SK-N-SH (cell line): ENCODE results near the gene NEDD1. TPM values are rescaled to one million over a fixed set of nuclear protein-coding genes. Genes with fewer than 3 reads are reported as not detected.
A peak's percentile ranks its signal among the peaks of the same experiment; 100 is the strongest.

ENCODE experiments used
- CTCF ChIA-PET: fragments of 300-600, 350-600 bp; formaldehyde crosslinking; extraction: SDS; loops from one replicate; lab custom pipeline; 2021; lab: Yijun Ruan, JAX
- POLR2A ChIA-PET: fragments of 350-600 bp; sonication (Branson Sonifier 250); formaldehyde crosslinking; extraction: SDS; loops from one replicate; lab custom pipeline; 2020; ENCODE audit warnings: antibody characterized with exemption, inconsistent platforms; lab: Yijun Ruan, JAX
- DNase-seq: peaks from one replicate; pipeline ENCODE4 v3.0.0; 2012
- H2AFZ ChIP-seq: fragments of 200-600 bp; sonication (generic); 2 replicates; pipeline ENCODE4 v1.8.1; 2016; ENCODE audit warnings: antibody characterized with exemption, mild to moderate bottlenecking, low read depth
- H3F3A ChIP-seq: fragments of 200-600 bp; sonication (generic); replicated peaks from 2 replicates; pipeline ENCODE3; 2016; ENCODE audit warnings: antibody characterized with exemption, mild to moderate bottlenecking; ENCODE audit not compliant: insufficient read depth
- H3K27ac ChIP-seq, 2 experiments: fragments of 200-500 bp in 1 of 2; fragments of 200-600 bp in 1 of 2; sonication (Bioruptor generic) in 1 of 2; sonication (generic), shearing (Covaris generic) in 1 of 2; 2 replicates each; pipeline versions ENCODE4 v1.5.1 to v1.6.1; 2014 to 2016; ENCODE audit warnings: low read depth in 2 of 2, inconsistent platforms in 1 of 2, low read length in 1 of 2, mild to moderate bottlenecking in 1 of 2, mixed read lengths in 1 of 2
- H3K27me3 ChIP-seq: fragments of 200-600 bp; sonication (generic), shearing (Covaris generic); 2 replicates; pipeline ENCODE4 v1.6.1; 2016; ENCODE audit warnings: mixed run types; ENCODE audit not compliant: insufficient read depth
- H3K36me3 ChIP-seq, 2 experiments: fragments of 200-500 bp in 1 of 2; fragments of 200-600 bp in 1 of 2; sonication (Bioruptor generic) in 1 of 2; sonication (generic) in 1 of 2; replicated peaks in 1 of 2; 2 replicates each; pipeline versions ENCODE3 to v1.5.1; 2014 to 2016; ENCODE audit warnings: low read length in 1 of 2, mild to moderate bottlenecking in 1 of 2; ENCODE audit not compliant: insufficient read depth in 2 of 2, control insufficient read depth in 1 of 2
- H3K4me1 ChIP-seq, 2 experiments: fragments of 200-500 bp in 1 of 2; fragments of 200-600 bp in 1 of 2; sonication (Bioruptor generic) in 1 of 2; sonication (generic), shearing (Covaris generic) in 1 of 2; 2 replicates each; pipeline versions ENCODE4 v1.5.1 to v1.6.1; 2014 to 2016; ENCODE audit warnings: low read depth in 1 of 2, low read length in 1 of 2, mixed run types in 1 of 2; ENCODE audit not compliant: insufficient read depth in 2 of 2, control insufficient read depth in 1 of 2
- H3K4me2 ChIP-seq: fragments of 200-600 bp; sonication (generic), shearing (Covaris generic); 2 replicates; pipeline ENCODE4 v1.6.1; 2017; ENCODE audit warnings: mixed run types
- H3K4me3 ChIP-seq, 2 experiments: fragments of 200-500 bp in 1 of 2; fragments of 200-600 bp in 1 of 2; sonication (Bioruptor generic) in 1 of 2; sonication (generic), shearing (Covaris generic) in 1 of 2; 2 replicates each; pipeline versions ENCODE4 v1.5.1 to v1.8.1; 2014 to 2016; ENCODE audit warnings: low read depth in 2 of 2, inconsistent platforms in 1 of 2, low read length in 1 of 2, mild to moderate bottlenecking in 1 of 2, mixed read lengths in 1 of 2, moderate library complexity in 1 of 2
- H3K79me2 ChIP-seq: fragments of 200-600 bp; sonication (generic); 2 replicates; pipeline ENCODE4 v1.8.1; 2017; ENCODE audit warnings: mild to moderate bottlenecking; ENCODE audit not compliant: insufficient read depth
- H3K9ac ChIP-seq: fragments of 200-600 bp; sonication (generic); 2 replicates; pipeline ENCODE4 v1.6.1; 2017; ENCODE audit warnings: mixed run types
- H3K9me2 ChIP-seq: fragments of 200-600 bp; sonication (generic); 2 replicates; pipeline ENCODE4 v1.6.1; 2017; ENCODE audit warnings: mixed run types
- H3K9me3 ChIP-seq: fragments of 200-600 bp; sonication (generic); 2 replicates; pipeline ENCODE4 v1.6.1; 2017; ENCODE audit warnings: mixed run types, mild to moderate bottlenecking, moderate library complexity
- H4K20me1 ChIP-seq: fragments of 200-600 bp; sonication (generic); 2 replicates; pipeline ENCODE4 v1.6.1; 2017; ENCODE audit warnings: mild to moderate bottlenecking, mixed run types; ENCODE audit not compliant: insufficient read depth
- CTCF ChIP-seq: fragments of 200-600 bp; sonication (generic); IDR thresholded peaks from 2 replicates; pipeline ENCODE4 v1.6.1; 2017; ENCODE audit warnings: antibody characterized with exemption, mild to moderate bottlenecking, moderate library complexity
- EP300 ChIP-seq, 2 experiments: IDR thresholded peaks; 2 replicates each; pipeline versions ENCODE4 v1.4.0 to v1.6.1; 2012; ENCODE audit warnings: borderline replicate concordance in 1 of 2, low read depth in 1 of 2, low read length in 1 of 2
- FOXJ3 ChIP-seq: sonication (generic); formaldehyde crosslinking; IDR thresholded peaks from 2 replicates; pipeline ENCODE4 v1.5.1; 2020; ENCODE audit warnings: mild to moderate bottlenecking, missing genetic modification reagents
- FOXM1 ChIP-seq: IDR thresholded peaks from 2 replicates; pipeline ENCODE4 v1.4.0; 2012; ENCODE audit warnings: low read depth, mild to moderate bottlenecking
- IRF3 ChIP-seq: fragments of 150-350 bp; IDR thresholded peaks from 2 replicates; pipeline ENCODE4 v1.6.1; 2016; ENCODE audit warnings: mild to moderate bottlenecking, low read depth, low read length
- MEF2A ChIP-seq: IDR thresholded peaks from 2 replicates; pipeline ENCODE4 v1.4.0; 2012; ENCODE audit warnings: low read depth, borderline replicate concordance
- MXI1 ChIP-seq: IDR thresholded peaks from 2 replicates; pipeline ENCODE4 v1.6.1; 2012; ENCODE audit warnings: mild to moderate bottlenecking, low read depth, low read length, improper control_type of control experiment
- NRF1 ChIP-seq: IDR thresholded peaks from 2 replicates; pipeline ENCODE4 v1.6.1; 2012; ENCODE audit warnings: low read depth, mild to moderate bottlenecking, low read length
- POLR2AphosphoS5 ChIP-seq: IDR thresholded peaks from 2 replicates; pipeline ENCODE4 v1.6.1; 2012; ENCODE audit warnings: low read depth, low read length
- RAD21 ChIP-seq: IDR thresholded peaks from 2 replicates; pipeline ENCODE4 v1.6.1; 2012; ENCODE audit warnings: mild to moderate bottlenecking, low read length
- RCOR1 ChIP-seq: fragments of 150-350 bp; IDR thresholded peaks from 2 replicates; pipeline ENCODE4 v1.6.1; 2017; ENCODE audit warnings: antibody characterized with exemption, low read length
- REST ChIP-seq: IDR thresholded peaks from 2 replicates; pipeline ENCODE4 v1.6.1; 2012; ENCODE audit warnings: mild to moderate bottlenecking, low read depth, low read length, moderate library complexity
- RFX5 ChIP-seq: IDR thresholded peaks from 2 replicates; pipeline ENCODE4 v1.6.1; 2012; ENCODE audit warnings: mild to moderate bottlenecking, improper control_type of control experiment, low read length
- SIN3A ChIP-seq: IDR thresholded peaks from 2 replicates; pipeline ENCODE4 v1.6.1; 2012; ENCODE audit warnings: low read depth, mild to moderate bottlenecking, low read length, moderate library complexity, borderline replicate concordance
- SMC3 ChIP-seq: IDR thresholded peaks from 2 replicates; pipeline ENCODE4 v1.6.1; 2012; ENCODE audit warnings: low read depth, low read length, improper control_type of control experiment
- ZBTB33 ChIP-seq: IDR thresholded peaks from 2 replicates; pipeline ENCODE4 v1.4.0; 2012; ENCODE audit warnings: low read depth, borderline replicate concordance
- WGBS: methylation state at CpG from one replicate; pipeline ENCODE4 v1.1.6; 2017; ENCODE audit warnings: low lambda C conversion rate; 5-methylcytosine and 5-hydroxymethylcytosine counted together
- polyA plus RNA-seq, 3 experiments: library from polyadenylated mRNA; depleted of rRNA; stranded (reverse); fragments of >200 nt; gene quantifications; 2 replicates each; pipeline ENCODE4 v1.2.3, GENCODE V29; 2012

Gene NEDD1
- polyA plus RNA-seq, 1 of the 3 experiments (the other 2 are of a cell fraction), result 6.0 TPM

- no peaks in the 10 kb centered on the region for H3K79me2 ChIP-seq
- H3K4me1 ChIP-seq, result no peaks in the 10 kb centered on the region; a peak in 1 of 4 replicates
Measured at GRCh38 chr12:96902076-96902475, 5.0 kb upstream of the NEDD1 start.

GRCh38 chr12:96906498-96906848, 584 bp upstream of the NEDD1 start:
- Histone ChIP-seq H3K4me1 (peaks cover 8 to 12% of the 10 kb centered on the region in 2 experiments; a peak in 2 of 4 replicates), H3K9ac (peak overlapping the region; percentile 80), H3K4me3 (peak overlapping the region; percentile 91 to 94), H3K9me2 (no peaks in the 10 kb centered on the region), H3K27ac (peak overlapping the region in 1 of 2 experiments; percentile 58; a peak in 1 of 4 replicates), H3K36me3 (no peaks in the 10 kb centered on the region), H3K4me2 (peak overlapping the region; percentile 93), H3K27me3 (no peaks in the 10 kb centered on the region), H3K79me2 (peaks cover 42% of the 10 kb centered on the region), H4K20me1 (no peaks in the 10 kb centered on the region), H3F3A (no peaks in the 10 kb centered on the region), H3K9me3 (no peaks in the 10 kb centered on the region), H2AFZ (peak overlapping the region; percentile 87)
- DNase-seq, result no peak
- CTCF ChIA-PET, result no interaction called here
- 48% methylated on average over 9 of the region's 9 CpGs for WGBS
- POLR2A ChIA-PET, result no interaction called here
- TF ChIP-seq SIN3A (no peak), MEF2A (no peak), POLR2AphosphoS5 (no peak), MXI1 (no peak), FOXJ3 (CRISPR knock-in tag) (no peak), EP300 (IDR thresholded peaks at IDR 0.05; ENCODE audit: borderline replicate concordance in 1 of 2, low read depth in 1 of 2, low read length in 1 of 2) (no peak), NRF1 (no peak), ZBTB33 (no peak), RCOR1 (no peak), FOXM1 (no peak), IRF3 (no peak), RFX5 (no peak), REST (no peak), SMC3 (no peak)

More at GRCh38 chr12:96902076-96902475, 5.0 kb upstream of the NEDD1 start:
- no peaks in the 10 kb centered on the region for H3K9me3 ChIP-seq
- DNase-seq, result no peak
- WGBS, result 51% methylated on average over 4 of the region's 4 CpGs
- ChIA-PET POLR2A (no interaction called here), CTCF (no interaction called here)
- H3K27ac ChIP-seq, result no peak overlapping the region
- H3K9me2 ChIP-seq, result no peaks in the 10 kb centered on the region
- no peaks in the 10 kb centered on the region for H4K20me1 ChIP-seq
- H3K9ac ChIP-seq, result no peak overlapping the region
- no peaks in the 10 kb centered on the region for H3K36me3 ChIP-seq
- H3K4me3 ChIP-seq, result no peak overlapping the region
- TF ChIP-seq EP300 (IDR thresholded peaks at IDR 0.05; ENCODE audit: borderline replicate concordance in 1 of 2, low read depth in 1 of 2, low read length in 1 of 2) (no peak), CTCF (peak; percentile 18), FOXJ3 (CRISPR knock-in tag) (no peak), RAD21 (0 out of 2 replicates have a peak, but pooled peaks have one; percentile 11)
- no peak overlapping the region for H2AFZ ChIP-seq
- no peaks in the 10 kb centered on the region for H3F3A ChIP-seq
- H3K27me3 ChIP-seq, result no peaks in the 10 kb centered on the region; the same call in 1 of the 2 replicates
- H3K4me2 ChIP-seq, result no peak overlapping the region
